Mucosa of gallbladder (tissue), 1 donor: ENCODE results near the gene CAMSAP1. TPM values are rescaled to one million over a fixed set of nuclear protein-coding genes. Genes with fewer than 3 reads are reported as not detected.

Experiments used
- DNase-seq: peaks from one replicate; pipeline ENCODE4 v3.0.0-alpha.2; 2020; ENCODE audit warnings: low spot score
- total RNA-seq: library from RNA; stranded (reverse); gene quantifications from one replicate; pipeline ENCODE4 v1.2.1, GENCODE V29; 2021
- donor health status: DM: no; HTN: no; CAD: no.

The CAMSAP1 gene
- total RNA-seq, 1 donor from 2014 or later, result 24.4 TPM

DNA sequence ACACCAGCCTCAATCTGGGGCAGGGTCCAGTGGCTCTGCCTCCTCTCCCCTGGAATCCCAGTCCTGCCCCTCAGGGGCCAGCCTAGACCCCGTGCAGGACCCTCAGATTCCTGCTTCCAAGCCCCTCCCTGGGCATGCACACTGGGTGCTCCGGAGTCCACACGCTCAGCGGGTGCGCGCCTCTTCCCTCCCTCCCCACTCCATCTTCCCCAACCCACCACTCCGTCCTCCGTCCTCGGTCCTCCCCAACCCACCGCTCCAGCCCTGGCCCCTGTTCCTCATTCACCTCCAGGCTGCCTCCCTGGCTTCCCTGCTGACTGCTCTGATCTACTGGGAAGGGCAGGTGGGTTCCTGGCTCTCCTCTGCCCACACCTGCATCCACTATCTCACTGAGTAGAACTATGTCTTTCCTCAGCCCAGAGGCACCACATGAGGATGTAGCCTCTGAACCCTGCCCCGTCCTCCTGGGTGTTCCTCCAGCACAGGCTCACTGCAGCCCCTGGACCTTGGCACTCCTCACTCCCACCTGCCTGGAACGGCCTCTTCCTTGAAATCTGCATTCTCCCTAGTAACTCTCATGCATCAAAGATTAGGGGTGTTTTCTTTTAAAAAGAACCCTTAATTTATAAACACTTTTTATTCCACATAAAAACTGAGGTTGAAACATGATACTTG, 92.8 kb downstream of the CAMSAP1 start:
- no peak for DNase-seq

DNA sequence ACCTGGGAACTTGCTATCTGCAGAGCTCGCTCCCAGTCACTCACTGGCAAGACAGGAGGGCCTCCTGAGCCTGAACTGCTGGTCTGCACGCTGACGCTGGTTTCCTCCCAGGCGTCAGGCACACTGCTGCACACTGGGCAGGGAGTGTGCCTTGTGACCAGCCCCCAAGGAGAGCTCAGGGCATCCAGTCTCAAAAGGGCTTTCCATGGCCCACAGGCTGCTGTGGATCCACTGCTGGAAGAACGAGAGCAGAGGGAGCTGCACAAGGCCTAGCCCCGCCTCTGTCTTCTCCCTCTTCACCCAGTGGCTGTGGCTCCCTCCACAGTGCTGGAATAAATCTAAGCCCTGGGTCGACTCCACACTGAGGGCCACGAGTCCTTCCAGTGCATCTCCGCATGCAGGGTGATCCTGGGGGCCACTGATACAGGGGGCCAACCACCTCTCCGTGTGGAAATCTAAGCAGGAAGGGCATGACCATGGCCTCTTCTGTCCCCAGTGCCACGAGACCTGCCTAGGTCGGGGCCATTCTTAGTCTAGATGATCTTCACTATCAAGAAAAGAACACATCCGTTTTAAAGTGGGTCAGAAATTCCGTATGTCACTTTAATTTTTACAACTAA, 93.6 kb downstream of the CAMSAP1 start:
- DNase-seq, result no peak

DNA sequence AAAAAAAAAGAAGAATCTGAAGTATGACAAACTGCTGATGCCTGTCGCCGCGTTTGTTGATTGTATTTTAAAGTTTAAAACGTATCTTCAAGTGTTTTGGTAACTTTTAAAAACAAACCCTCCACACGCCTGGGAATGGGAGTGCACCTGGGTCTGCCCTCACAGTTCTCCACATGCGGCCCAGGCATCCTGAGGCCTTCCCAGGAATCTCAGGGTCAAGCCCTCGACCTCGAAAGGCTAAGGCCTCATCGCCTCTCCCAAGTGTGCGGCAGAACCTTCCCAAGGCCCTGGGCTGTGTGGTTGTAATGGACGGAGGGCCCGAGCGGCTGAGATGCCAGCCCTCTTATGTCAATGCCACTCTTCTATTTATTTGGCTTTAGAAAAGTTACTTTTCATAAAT, 94.4 kb downstream of the CAMSAP1 start:
- DNase-seq, result no peak

DNA sequence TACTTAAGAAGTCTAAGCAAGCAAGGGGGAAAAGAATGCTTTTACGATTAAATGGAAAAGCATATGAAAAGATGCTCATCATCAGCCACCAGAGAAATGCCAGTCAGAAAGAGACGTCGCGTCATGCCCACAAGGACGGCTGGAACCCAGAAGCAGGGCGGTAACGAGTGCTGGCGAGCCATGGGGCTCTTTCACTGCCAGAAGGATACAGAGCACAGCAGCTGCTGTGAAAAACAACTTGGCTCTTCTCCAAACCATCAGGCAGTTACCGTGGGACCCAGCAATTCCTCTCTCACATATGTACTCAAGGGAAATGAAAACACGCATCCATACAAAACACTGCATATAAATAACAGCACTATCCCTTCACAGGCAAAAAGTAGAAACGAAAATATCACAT, 95.5 kb downstream of the CAMSAP1 start:
- no peak for DNase-seq

DNA sequence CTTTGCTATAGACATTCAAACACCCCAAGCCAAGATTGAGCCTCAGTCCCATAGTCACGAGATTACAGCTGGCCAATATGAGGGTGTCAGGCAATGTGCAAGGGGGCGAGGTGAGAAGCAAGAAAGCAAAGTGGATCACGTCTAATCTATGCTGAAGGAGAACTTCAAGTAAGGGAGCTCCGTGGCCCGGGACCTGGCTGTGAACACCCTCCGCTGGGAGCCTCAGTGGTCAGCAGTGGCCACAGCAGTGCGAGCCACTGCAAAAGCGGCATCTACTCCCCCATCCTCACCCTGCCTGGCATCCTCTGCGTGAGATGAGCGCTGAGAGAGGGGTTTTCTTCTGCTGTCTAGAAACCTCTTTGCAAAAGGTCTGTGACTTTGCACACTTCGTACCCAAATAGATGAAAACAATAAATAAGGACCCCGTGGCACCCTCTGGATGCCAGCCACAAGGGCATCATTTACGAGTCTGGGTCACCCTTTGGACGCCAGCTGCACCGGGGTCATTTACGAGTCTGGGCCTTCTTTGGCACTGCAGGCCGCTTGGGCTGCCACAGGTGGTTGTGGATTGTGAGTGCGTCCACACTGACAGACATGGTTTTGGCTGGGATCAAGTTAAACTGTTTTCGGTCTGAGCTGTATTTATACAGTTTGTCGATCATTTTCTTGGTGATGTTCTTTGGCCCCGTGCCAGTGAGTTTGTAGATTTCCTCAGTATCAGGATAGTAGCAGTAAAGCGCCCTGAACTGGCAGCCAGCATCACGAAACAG, 96.4 kb downstream of the CAMSAP1 start:
- DNase-seq, result no peak

DNA sequence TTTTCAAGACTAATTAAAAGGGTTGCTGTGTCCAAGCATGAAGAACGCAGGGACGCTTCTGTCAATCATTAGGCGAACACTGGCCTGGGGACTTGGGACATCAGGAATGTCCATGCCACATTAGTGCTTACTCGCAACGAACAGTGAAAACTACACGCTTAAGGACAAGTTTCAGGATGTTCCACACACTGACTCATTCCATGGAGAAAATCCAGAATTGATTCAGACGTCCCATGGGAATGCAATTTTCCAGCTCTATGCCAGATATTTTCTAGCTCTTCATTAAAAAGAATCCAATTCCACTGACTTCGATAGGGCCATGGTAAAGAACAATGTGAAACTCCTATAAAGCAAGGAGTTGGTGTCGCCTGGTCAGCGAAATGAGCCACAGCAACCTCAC, 98.2 kb downstream of the CAMSAP1 start:
- no peak for DNase-seq

DNA sequence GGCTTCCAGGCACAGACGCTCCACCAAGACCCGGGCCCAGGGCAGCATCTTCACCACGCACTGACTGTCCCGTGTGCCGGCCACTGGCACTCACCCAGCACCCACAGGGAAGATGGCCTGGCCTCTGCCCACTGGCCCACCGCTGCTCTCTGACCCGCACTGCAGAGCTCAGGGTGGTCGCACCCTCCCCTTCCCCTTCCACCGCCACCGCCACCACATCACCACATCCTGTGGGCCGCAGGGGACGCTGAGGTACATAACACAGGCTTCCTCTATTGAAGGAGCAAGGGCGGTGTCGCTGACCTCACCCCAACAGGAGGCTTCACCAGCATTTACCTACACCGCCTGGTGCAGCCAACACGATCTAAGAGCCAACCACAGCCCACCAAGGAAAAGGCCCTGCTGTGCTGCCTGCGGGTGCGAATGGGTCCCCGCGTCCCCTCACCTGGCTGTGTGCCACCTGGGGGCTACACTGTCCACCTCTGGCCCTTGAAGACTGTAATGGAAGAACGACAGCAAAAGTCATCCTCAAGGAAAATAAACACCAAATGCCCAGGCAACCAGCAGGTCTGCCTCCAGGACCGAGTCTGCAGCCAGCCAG, 101.8 kb downstream of the CAMSAP1 start:
- DNase-seq, result no peak

DNA sequence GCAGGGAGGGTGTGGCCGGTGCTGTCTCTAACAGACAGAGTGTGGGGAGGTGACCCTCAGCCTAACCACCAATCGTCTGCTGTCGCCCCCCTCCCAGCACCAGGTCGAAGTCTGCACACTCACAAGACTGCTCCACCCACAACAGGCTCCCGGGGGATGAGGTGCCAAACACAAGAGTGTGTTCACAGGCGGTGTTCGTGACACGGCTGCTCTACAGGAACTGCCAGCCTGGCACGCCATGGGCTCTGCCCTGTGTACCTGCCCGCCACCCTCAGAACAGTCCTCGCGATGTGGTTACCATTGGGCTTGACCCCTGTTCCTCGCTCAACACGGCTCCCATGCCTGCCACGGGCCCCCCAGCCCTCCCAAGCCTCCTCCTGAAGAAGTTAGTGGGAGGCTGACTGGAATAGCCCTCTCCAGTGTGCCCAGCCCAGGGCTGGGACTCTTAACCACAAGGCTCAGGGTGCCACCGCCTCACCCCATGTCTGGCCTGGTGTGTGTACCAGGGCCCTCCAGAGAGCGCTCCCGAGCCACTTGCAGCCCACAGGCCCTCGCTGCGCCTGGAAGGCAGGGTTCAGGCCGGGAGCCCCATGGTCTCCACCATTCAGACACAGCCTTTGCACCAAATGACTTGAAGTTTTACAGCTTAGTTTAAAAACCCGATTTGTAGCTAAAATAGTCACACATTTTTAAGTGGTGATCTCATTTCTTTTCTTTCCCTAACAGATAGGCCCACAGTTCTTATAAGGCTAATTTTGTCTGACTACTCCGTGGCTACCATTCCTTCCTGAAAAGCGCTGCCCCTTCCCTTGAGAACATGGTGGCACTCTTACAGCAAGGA, 102.5 kb downstream of the CAMSAP1 start:
- DNase-seq, result no peak

DNA sequence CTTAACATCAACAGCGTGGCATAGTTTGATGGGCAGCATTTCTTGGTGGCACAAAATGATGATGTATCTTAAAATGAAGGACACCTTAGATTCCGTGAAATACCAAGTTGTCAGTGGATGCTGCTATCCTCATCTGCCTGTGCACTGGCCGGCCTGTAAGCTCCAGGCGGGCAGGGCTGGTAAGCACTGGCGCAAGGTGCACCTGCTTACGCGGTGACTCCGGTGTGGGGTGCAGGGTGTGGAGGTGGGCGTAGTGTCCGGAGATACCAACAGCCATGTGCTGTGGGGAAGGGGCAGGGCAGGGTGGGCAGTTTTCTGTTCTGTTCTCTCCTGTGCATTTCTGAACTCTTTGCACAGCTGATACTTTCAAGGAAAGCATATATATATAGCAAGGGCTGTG, 103.9 kb downstream of the CAMSAP1 start:
- no peak for DNase-seq

DNA sequence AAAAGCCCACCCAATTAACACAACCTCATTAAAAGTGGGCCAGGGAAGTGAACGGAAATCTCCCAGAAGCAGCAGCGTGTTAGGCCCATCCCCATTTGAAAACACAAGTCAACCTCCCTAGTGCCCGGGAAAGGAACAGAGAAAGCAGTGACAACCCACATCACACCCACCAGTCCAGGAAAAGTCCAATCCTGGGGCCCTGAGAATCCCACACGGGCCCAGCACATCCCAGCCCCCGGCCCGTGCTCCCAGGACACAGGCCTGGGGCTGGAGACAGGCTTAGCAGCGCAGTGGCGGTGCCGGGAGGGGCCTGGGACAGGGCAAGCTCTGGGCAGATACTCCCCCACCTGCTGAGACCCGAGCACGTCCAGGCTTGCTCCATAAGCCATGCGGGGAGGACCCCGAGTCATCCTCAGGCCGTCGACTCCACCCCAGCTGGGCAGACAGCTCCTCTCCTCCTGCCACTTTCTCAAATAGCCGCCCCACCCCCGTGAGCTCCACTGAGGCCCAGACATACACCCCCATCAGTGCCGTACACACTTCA, 104.4 kb downstream of the CAMSAP1 start:
- no peak for DNase-seq

DNA sequence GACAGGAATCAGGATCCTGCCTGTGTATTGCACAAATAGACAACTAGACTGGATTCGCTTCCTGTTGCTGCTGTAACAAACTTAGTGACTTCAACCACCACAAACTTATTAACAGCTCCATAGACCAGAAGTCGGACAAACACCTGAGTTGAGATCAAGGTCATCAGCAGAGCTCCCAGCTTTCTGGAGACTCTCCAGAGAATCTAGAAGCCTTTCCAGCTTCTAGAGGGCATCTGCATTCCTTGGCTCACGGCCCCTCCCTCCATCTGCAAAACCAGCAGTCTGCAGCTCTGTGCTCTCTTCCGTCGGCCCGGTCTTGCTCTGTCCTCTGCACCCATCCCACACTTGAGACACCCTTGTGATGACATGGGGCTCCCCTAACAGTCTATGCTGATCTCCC, 106.3 kb downstream of the CAMSAP1 start:
- DNase-seq, result no peak

DNA sequence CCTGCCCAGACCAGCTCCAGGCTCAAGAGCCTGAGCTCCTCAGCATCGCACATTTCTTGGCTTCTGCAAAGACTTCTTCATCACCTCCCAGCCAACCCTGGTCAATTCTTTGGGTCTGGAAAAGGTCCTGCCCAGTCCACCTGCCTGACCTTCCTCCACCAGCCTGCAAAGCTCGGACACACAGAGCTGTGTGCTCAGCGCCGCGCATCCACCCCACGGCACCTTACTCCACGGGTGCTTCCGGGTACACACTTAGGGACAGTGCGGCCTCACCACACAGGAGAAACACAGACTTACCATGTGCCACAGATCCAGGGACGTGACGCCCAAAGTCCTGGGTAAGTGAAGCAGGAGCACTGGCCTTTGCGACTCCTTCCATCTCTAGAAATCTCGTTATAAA, 108.1 kb downstream of the CAMSAP1 start:
- DNase-seq, result no peak

DNA sequence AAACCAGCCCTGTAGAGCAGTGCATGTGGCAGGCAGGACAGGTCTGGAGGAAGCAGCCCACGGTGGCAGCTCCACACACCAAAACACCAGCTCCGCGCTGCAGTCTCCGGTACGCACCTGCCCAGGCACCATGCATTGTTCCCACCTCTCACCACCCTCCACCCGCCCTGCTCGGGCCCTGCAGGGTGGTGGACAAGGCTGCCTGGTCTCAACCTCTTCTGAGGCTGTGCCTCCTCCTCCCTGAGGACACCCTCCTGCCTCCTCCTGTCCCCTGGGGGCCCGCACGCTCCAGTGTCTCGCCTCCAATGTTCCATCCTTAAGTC, 109.1 kb downstream of the CAMSAP1 start:
- no peak for DNase-seq

DNA sequence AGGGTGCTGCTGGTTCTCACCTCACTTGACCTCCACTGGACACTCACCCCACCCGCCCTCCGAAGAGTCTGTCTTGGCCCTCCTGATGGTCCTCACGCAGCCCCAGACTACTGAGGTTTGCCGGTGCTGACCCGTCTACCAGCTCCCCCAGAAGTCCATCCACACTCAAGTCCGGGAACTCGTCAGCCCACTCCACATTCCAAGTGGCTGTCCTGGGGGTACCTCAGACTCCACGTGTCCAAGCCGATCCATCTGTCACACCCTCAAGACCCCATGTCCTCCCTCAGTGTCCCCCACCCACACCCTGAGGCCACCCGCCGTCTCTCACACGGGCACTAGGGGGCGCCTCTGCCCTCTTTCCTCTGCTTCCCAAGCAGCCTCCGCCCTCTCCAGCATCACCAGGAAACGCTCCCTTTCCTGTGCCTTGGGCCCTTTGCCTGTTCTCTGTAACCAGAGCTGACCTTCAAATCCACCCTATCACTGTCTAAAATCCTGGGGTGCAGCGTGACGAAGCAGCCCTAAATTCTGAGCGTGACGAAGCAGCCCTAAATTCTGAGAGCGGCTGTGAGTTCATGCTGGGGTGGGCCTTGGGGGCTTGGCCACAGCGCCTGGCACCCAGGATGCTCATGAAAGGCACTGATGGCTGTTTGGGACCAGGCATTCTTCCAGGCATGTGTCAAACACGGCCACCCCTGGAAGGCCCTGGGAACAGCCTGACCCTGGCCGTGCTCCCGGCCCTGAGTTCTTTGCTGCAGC, 109.7 kb downstream of the CAMSAP1 start:
- no peak for DNase-seq

DNA sequence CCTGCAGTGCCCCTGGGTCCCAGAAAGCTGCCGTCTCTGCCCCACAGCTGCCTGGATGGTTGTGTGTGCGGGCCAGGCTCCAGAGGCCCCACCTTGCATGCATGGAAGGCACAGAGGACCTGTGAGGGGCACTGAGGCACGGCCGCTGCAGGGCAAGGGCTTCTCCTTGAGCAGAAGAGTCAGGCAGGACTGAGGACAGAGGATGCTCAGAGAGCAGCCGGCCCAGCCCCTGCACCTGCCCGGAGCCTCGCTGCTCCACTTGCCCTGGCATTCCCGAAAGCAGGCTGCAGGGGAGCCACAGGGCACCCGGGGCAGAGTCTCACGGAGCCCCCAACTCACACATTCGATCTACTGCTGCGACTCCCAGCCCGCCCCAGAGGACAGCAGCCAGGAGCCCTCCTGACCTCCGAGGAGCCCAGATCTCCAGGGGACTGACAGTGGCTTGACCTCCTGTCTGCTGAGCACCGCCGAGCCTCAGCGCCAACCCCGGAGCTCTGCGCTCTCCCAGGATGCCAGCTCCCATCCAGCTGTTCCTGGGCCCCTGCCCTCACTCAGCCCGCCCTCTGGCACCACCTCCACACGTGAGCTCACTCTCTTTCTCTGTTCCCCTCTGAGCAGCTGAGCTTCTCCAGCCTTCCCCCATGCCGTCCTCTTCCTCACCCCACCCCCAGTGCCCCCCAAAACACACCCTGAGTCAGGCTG, 110.4 kb downstream of the CAMSAP1 start:
- no peak for DNase-seq

DNA sequence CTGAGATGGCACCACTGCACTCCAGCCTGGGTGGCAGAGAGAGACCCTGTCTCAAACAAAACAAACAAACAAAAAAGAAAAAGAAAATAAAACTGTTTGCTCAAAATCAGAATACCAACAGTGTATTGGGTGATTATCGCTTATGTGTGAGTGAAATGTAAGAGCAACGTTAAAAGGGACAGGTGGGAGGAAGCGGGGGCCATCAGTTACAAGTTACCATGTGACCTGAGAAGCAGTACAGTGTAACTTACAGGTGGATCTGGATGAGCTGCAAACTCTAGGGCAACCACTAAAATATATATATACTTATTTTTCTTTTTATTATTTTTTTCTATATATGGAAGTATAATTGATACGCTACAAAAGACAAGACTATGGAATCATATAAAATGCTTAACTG, 112.0 kb downstream of the CAMSAP1 start:
- no peak for DNase-seq

DNA sequence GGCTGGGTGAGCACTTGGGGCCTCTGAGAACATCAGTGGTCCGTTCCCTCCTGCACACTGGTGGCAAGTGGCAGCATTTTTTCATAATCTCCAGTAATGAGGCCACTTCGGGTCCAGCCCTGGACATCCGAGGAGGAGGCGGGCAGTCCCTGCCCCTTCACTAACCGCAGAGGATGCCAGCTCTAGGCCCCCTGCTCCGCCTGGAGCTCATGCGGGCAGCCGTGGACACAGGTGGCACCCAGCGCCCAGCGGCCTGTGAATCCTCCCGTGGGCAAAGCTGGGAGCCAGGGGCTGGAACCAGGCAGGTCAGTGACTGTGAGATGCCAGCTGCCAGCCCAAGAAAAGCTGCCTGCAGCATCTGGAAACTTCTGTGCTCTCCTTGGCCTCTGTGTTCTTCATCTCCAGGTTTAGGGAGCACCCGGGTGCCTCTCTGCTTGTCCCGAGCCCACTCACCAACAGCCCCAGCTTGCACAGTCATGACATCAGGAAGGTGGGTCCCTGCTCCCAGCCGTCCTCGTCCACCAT, 112.9 kb downstream of the CAMSAP1 start:
- no peak for DNase-seq

DNA sequence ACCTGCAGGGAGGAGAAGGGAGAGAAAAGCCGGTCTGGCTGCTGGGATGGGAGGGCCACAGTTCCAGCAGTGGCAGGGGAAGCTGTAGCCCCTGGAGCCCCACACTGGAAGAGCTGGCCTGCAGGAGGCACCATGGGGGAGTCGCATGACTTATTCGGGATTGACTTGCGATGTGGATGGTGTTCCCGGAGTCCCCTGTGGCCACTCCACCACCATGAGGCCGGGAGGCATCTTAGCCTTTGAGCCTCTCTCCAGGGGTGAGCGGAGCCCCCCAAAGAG, 113.3 kb downstream of the CAMSAP1 start:
- no peak for DNase-seq

DNA sequence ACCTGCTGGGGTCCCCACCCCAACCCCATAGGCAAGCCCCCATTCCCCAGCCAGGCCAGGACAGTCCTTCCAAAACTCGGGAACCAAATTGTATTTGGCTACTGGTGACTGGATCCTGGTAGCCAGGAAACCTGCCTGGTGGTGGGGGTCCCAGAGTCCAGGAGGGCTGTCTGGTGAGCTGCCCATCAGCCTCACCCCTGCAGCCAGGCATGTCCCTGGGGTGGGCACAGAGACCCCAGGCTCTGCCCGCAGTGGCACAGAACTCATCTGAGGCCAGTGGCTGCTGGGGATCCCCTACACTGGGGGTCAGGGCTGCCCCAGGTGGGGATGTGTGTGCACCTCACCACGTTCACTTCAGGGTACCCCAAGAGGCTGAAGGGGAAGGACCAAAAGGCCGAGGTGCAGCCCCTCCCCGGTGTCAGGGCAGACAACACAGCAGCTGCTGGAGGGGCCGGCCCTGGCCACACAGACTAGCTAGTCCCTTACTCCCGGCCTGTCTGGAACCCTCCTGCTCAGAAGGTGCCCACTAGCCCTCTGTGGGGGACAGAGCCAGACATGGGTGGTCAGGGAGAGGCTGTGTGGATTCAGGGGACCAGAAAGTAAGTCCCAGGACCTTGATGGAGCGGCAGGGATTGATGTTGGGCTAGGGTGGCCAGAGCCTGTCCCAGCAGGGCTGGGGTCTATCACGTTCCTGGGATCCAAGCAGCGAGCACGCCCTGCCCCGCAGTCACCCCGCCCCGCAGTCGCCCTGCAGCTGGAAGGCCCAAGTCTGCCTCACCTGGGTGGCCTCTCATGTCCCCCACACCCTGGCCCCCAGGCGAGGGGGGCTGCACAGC, 113.9 kb downstream of the CAMSAP1 start:
- no peak for DNase-seq
